IMR-90 (cell line): ENCODE measurements around the gene RSPH10B2. TPM values are rescaled to one million over a fixed set of nuclear protein-coding genes. Genes with fewer than 3 reads are reported as not detected.

Source experiments
- ATAC-seq: fragments of 200-7000 bp; cut with Tn5 transposase; 2 replicates; pipeline ENCODE4 v1.9.1; 2020; ENCODE audit warnings: low read depth, mild to moderate bottlenecking, moderate library complexity
- BruUV-seq: library from RNA; stranded (reverse); fragments of 400-500 nt; replicated peaks from 2 replicates; lab custom pipeline; 2021; lab: Mats Ljungman, UMichigan
- CTCF ChIA-PET: fragments of 300-600 bp; formaldehyde crosslinking; extraction: SDS; loops from one replicate; lab custom pipeline; 2021; ENCODE audit warnings: antibody characterized with exemption; lab: Yijun Ruan, JAX
- POLR2A ChIA-PET: fragments of 300-600 bp; sonication (Branson Sonifier 250); formaldehyde crosslinking; loops from one replicate; lab custom pipeline; 2022; ENCODE audit warnings: antibody characterized with exemption; ENCODE audit not compliant: unreplicated experiment; lab: Charles Lee
- DNase-seq: peaks from one replicate; pipeline ENCODE4 v3.0.0; 2013
- H2AFZ ChIP-seq: replicated peaks from 2 replicates; pipeline ENCODE3; 2013; ENCODE audit warnings: low read length, mild to moderate bottlenecking; ENCODE audit not compliant: poor library complexity
- H2AK5ac ChIP-seq: 2 replicates; pipeline ENCODE4 v1.6.1; 2013; ENCODE audit warnings: low read depth, low read length, inconsistent platforms
- H2AK9ac ChIP-seq: replicated peaks from 2 replicates; pipeline ENCODE3; 2013; ENCODE audit warnings: mild to moderate bottlenecking, low read depth, low read length, moderate library complexity; ENCODE audit not compliant: poor library complexity
- H2BK120ac ChIP-seq: 2 replicates; pipeline ENCODE4 v1.6.1; 2013; ENCODE audit warnings: low read depth, low read length, inconsistent platforms
- H2BK15ac ChIP-seq: 3 replicates; pipeline ENCODE4 v1.6.1; 2013; ENCODE audit warnings: low read depth, low read length, inconsistent platforms
- H2BK20ac ChIP-seq: 2 replicates; pipeline ENCODE4 v1.6.1; 2013; ENCODE audit warnings: low read depth, mild to moderate bottlenecking, inconsistent platforms, low read length, moderate library complexity
- H2BK5ac ChIP-seq: 2 replicates; pipeline ENCODE4 v1.6.1; 2013; ENCODE audit warnings: mild to moderate bottlenecking, low read depth, low read length, inconsistent platforms; ENCODE audit not compliant: poor library complexity, severe bottlenecking
- H3K14ac ChIP-seq: replicated peaks from 2 replicates; pipeline ENCODE4 v1.6.1; 2013; ENCODE audit warnings: low read depth, low read length, inconsistent platforms
- H3K18ac ChIP-seq: 2 replicates; pipeline ENCODE4 v1.6.1; 2013; ENCODE audit warnings: low read depth, low read length, control low read depth
- H3K23ac ChIP-seq: 2 replicates; pipeline ENCODE4 v1.6.1; 2013; ENCODE audit warnings: low read depth, low read length, inconsistent platforms
- H3K27ac ChIP-seq: 2 replicates; pipeline ENCODE4 v1.5.1; 2013; ENCODE audit warnings: mild to moderate bottlenecking, control low read depth, low read length; ENCODE audit not compliant: insufficient read depth
- H3K27me3 ChIP-seq: 2 replicates; pipeline ENCODE4 v1.6.1; 2013; ENCODE audit warnings: low read length; ENCODE audit not compliant: control insufficient read depth, insufficient read depth
- H3K36me3 ChIP-seq: 2 replicates; pipeline ENCODE4 v1.6.1; 2013; ENCODE audit warnings: low read length, mixed read lengths; ENCODE audit not compliant: control insufficient read depth, insufficient read depth
- H3K4ac ChIP-seq: 2 replicates; pipeline ENCODE4 v1.6.1; 2013; ENCODE audit warnings: low read depth, low read length, inconsistent platforms
- H3K4me1 ChIP-seq: 2 replicates; pipeline ENCODE4 v1.6.1; 2013; ENCODE audit warnings: low read length, mixed read lengths; ENCODE audit not compliant: control insufficient read depth, insufficient read depth
- H3K4me2 ChIP-seq: 2 replicates; pipeline ENCODE4 v1.6.1; 2013; ENCODE audit warnings: low read depth, mild to moderate bottlenecking, control low read depth, low read length, moderate library complexity
- H3K4me3 ChIP-seq: 2 replicates; pipeline ENCODE4 v1.5.1; 2013; ENCODE audit warnings: low read depth, mild to moderate bottlenecking, control low read depth, low read length, moderate library complexity; ENCODE audit not compliant: insufficient read depth
- H3K56ac ChIP-seq: 2 replicates; pipeline ENCODE4 v1.6.1; 2013; ENCODE audit warnings: low read length, inconsistent platforms; ENCODE audit not compliant: insufficient read depth; ENCODE audit errors: extremely low read depth
- H3K79me1 ChIP-seq, 2 experiments: 2 replicates each; pipeline ENCODE4 v1.6.1; 2013; ENCODE audit warnings: low read length in 2 of 2, inconsistent platforms in 1 of 2, low read depth in 1 of 2
- H3K9ac ChIP-seq: 2 replicates; pipeline ENCODE4 v1.6.1; 2013; ENCODE audit warnings: low read depth, low read length, control low read depth
- H3K9me1 ChIP-seq: 2 replicates; pipeline ENCODE4 v1.6.1; 2013; ENCODE audit warnings: low read length, inconsistent platforms; ENCODE audit not compliant: insufficient read depth
- H3K9me3 ChIP-seq: 2 replicates; pipeline ENCODE4 v1.6.1; 2013; ENCODE audit warnings: low read length; ENCODE audit not compliant: control insufficient read depth, insufficient read depth
- H4K20me1 ChIP-seq: 2 replicates; pipeline ENCODE4 v1.6.1; 2013; ENCODE audit warnings: low read length, inconsistent platforms; ENCODE audit not compliant: insufficient read depth
- H4K5ac ChIP-seq: 2 replicates; pipeline ENCODE4 v1.6.1; 2013; ENCODE audit warnings: mild to moderate bottlenecking, low read depth, low read length, control low read depth
- H4K8ac ChIP-seq, 2 experiments: 2 replicates each; pipeline ENCODE4 v1.6.1; 2013; ENCODE audit warnings: low read depth in 2 of 2, low read length in 2 of 2, control low read depth in 1 of 2, inconsistent platforms in 1 of 2
- H4K91ac ChIP-seq: 2 replicates; pipeline ENCODE4 v1.6.1; 2013; ENCODE audit warnings: low read depth, low read length, inconsistent platforms; ENCODE audit not compliant: insufficient read depth
- BHLHE40 ChIP-seq: fragments of 150-350 bp; IDR thresholded peaks from 2 replicates; pipeline ENCODE4 v1.6.1; 2016; ENCODE audit warnings: mild to moderate bottlenecking, low read depth, low read length
- CEBPB ChIP-seq: IDR thresholded peaks from 2 replicates; pipeline ENCODE4 v1.6.1; 2012; ENCODE audit warnings: low read depth, low read length, improper control_type of control experiment
- CTCF ChIP-seq: conservative IDR thresholded peaks from 2 replicates; pipeline ENCODE4 v1.5.1; 2012; ENCODE audit warnings: mild to moderate bottlenecking, low read depth, low read length, improper control_type of control experiment
- ELK1 ChIP-seq: fragments of 150-350 bp; IDR thresholded peaks from 2 replicates; pipeline ENCODE4 v1.6.1; 2016; ENCODE audit warnings: low read depth, mild to moderate bottlenecking, low read length, moderate library complexity, borderline replicate concordance
- MAFK ChIP-seq: IDR thresholded peaks from 2 replicates; pipeline ENCODE4 v1.6.1; 2012; ENCODE audit warnings: low read depth, low read length, improper control_type of control experiment
- NFE2L2 ChIP-seq: fragments of 150-350 bp; IDR thresholded peaks from 2 replicates; pipeline ENCODE4 v1.6.1; 2016; ENCODE audit warnings: low read depth, mild to moderate bottlenecking, low read length
- RCOR1 ChIP-seq: IDR thresholded peaks from 2 replicates; pipeline ENCODE4 v1.6.1; 2012; ENCODE audit warnings: mild to moderate bottlenecking, low read length, improper control_type of control experiment; ENCODE audit not compliant: insufficient replicate concordance
- RFX5 ChIP-seq: IDR thresholded peaks from 2 replicates; pipeline ENCODE4 v1.8.0; 2012; ENCODE audit warnings: low read depth, mild to moderate bottlenecking, low read length, moderate library complexity
- SMC3 ChIP-seq: fragments of 150-350 bp; IDR thresholded peaks from 2 replicates; pipeline ENCODE4 v1.6.1; 2016; ENCODE audit warnings: low read depth, mild to moderate bottlenecking, antibody characterized with exemption, low read length, moderate library complexity
- WGBS, 2 experiments: methylation state at CpG; one replicate each; pipeline versions ENCODE4 v1.1.5 to v1.1.7; 2013; ENCODE audit warnings: missing lambda C conversion rate in 2 of 2; ENCODE audit not compliant: insufficient read length in 1 of 2; ENCODE audit errors: extremely low coverage in 2 of 2; 5-methylcytosine and 5-hydroxymethylcytosine counted together
- dilution Hi-C: fragments of 300-500 bp; cut with HindIII; formaldehyde crosslinking; loops from one replicate; pipeline ENCODE4 v1.14.3; 2018; ENCODE audit warnings: low sequenced_read_pairs; ENCODE audit not compliant: unreplicated experiment
- in situ Hi-C: fragments of 300-500 bp; cut with MboI; formaldehyde crosslinking; loops from 3 replicates; pipeline ENCODE4 v1.14.3; 2019; ENCODE audit warnings: low sequenced_read_pairs, inconsistent platforms, mixed read lengths
- intact Hi-C: fragments of 100-400 bp; cut with micrococcal nuclease; formaldehyde crosslinking; loops from 2 replicates; pipeline ENCODE4 v1.10.0; 2022
- polyA plus RNA-seq, 3 experiments: library from polyadenylated mRNA; depleted of rRNA; stranded (reverse); fragments of >200 nt; gene quantifications; 2 replicates each; pipeline ENCODE4 v1.2.3, GENCODE V29; 2012; ENCODE audit warnings: low replicate concordance in 1 of 3
- total RNA-seq: library from RNA; depleted of rRNA; stranded (reverse); fragments of >200 nt; gene quantifications from 2 replicates; pipeline ENCODE4 v1.2.3, GENCODE V29; 2012

RSPH10B2 gene
- total and polyA plus RNA-seq, 2 of the 4 experiments (the other 2 are of a cell fraction) = not detected

GRCh38 chr7:6718124-6718523 lies 35.8 kb upstream of the RSPH10B2 start:
- no peak overlapping the region for H2AK5ac ChIP-seq
- TF ChIP-seq NFE2L2 (no peak), RCOR1 (no peak), CEBPB (no peak), BHLHE40 (no peak), ELK1 (no peak), MAFK (no peak), RFX5 (no peak), SMC3 (no peak), CTCF (no peak)
- H2BK120ac ChIP-seq = no peak overlapping the region
- no peak overlapping the region for H2AFZ ChIP-seq
- no peak overlapping the region for H3K14ac ChIP-seq
- no peaks in the 10 kb centered on the region for H3K79me1 ChIP-seq
- no peak overlapping the region for H4K5ac ChIP-seq
- WGBS, 2 experiments = 25% methylated on average over 2 of the region's 6 CpGs; no CpG with 5 or more reads in 1 of the 2 experiments
- no peaks in the 10 kb centered on the region for H3K9me1 ChIP-seq
- no peak overlapping the region for H2AK9ac ChIP-seq
- no peak overlapping the region for H3K9ac ChIP-seq
- H4K20me1 ChIP-seq = no peaks in the 10 kb centered on the region
- no peaks in the 10 kb centered on the region for H3K9me3 ChIP-seq
- ChIA-PET POLR2A (no interaction called here), CTCF (no interaction called here)
- no peaks in the 10 kb centered on the region for H3K4me1 ChIP-seq
- H2BK15ac ChIP-seq = no peak overlapping the region
- no peak overlapping the region for H2BK20ac ChIP-seq
- no peak overlapping the region for H2BK5ac ChIP-seq
- H3K23ac ChIP-seq = no peak overlapping the region
- dilution Hi-C loops = no loop called here
- intact Hi-C loops = no loop called here
- H3K36me3 ChIP-seq = no peaks in the 10 kb centered on the region
- H4K91ac ChIP-seq = no peak overlapping the region
- BruUV-seq = no TSS peak
- ATAC-seq (no peak), DNase-seq (no peak)
- H3K4me2 ChIP-seq = no peak overlapping the region
- in situ Hi-C loops = no loop called here
- no peak overlapping the region for H4K8ac ChIP-seq
- peaks cover 5% of the 10 kb centered on the region; the same call in 1 of the 2 replicates for H3K27me3 ChIP-seq
- no peak overlapping the region for H3K4ac ChIP-seq
- H3K56ac ChIP-seq = no peak overlapping the region
- H3K18ac ChIP-seq = no peak overlapping the region
- no peak overlapping the region for H3K4me3 ChIP-seq
- no peak overlapping the region for H3K27ac ChIP-seq
